ENCODE measurements around the gene RBM10. TPM values are rescaled to one million over a fixed set of nuclear protein-coding genes. Genes with fewer than 3 reads are reported as not detected.

The RBM10 gene
- total RNA-seq, 1 donor from 2014 or later = 35.9 TPM

GRCh38 chrX:47214435-47215077 is 69.5 kb downstream of the RBM10 start:
- peaks cover 20% of the 10 kb centered on the region for H3K36me3 ChIP-seq (ENCODE audit: insufficient read depth, low read length)

GRCh38 chrX:47215291-47215900 is 70.4 kb downstream of the RBM10 start:
- H4K20me1 ChIP-seq (ENCODE audit: insufficient read depth, low read length) = peaks cover 52% of the 10 kb centered on the region
- H3K9me3 Mint-ChIP-seq (ENCODE audit: unreplicated experiment) = peaks cover 3% of the 10 kb centered on the region
- no peak overlapping the region for H3K4me2 ChIP-seq (ENCODE audit: low read length)
- H3K36me3 ChIP-seq (ENCODE audit: insufficient read depth, low read length) = peaks cover 17% of the 10 kb centered on the region
- no peak overlapping the region for H3K4me3 ChIP-seq (ENCODE audit: insufficient read depth, low read depth, low read length)
- H2AFZ ChIP-seq (ENCODE audit: low read depth, low read length) = no peak overlapping the region
- no peaks in the 10 kb centered on the region for H3K9me3 ChIP-seq (ENCODE audit: insufficient read depth, low read depth, low read length)
- FAIRE-seq (no peak), DNase-seq (ENCODE audit: low read depth) (no peak)
- H3K36me3 Mint-ChIP-seq (ENCODE audit: low read depth, unreplicated experiment) = peaks cover 17% of the 10 kb centered on the region
- no peaks in the 10 kb centered on the region for H3K27me3 ChIP-seq (ENCODE audit: insufficient read depth, low read length)
- no peak overlapping the region for H3K9ac ChIP-seq (ENCODE audit: low read length)
- H3K27ac ChIP-seq (ENCODE audit: low read depth, low read length) = no peak overlapping the region
- H3K79me2 ChIP-seq (ENCODE audit: insufficient read depth, low read length) = peaks cover 22% of the 10 kb centered on the region
- no peak for TF ChIP-seq CTCF (IDR thresholded peaks at IDR 0.05; ENCODE audit: insufficient read depth, low read depth, low read length)
- H3K4me3 Mint-ChIP-seq (ENCODE audit: unreplicated experiment) = no peak overlapping the region
- H3K4me1 Mint-ChIP-seq (ENCODE audit: low read depth, unreplicated experiment) = peaks cover 22% of the 10 kb centered on the region
- peaks cover 20% of the 10 kb centered on the region for H3K4me1 ChIP-seq (ENCODE audit: insufficient read depth, low read length)
- H3K27me3 Mint-ChIP-seq (ENCODE audit: low read depth, unreplicated experiment) = no peaks in the 10 kb centered on the region
- no peak overlapping the region for H3K27ac Mint-ChIP-seq (ENCODE audit: unreplicated experiment)

More at GRCh38 chrX:47214435-47215077, 69.5 kb downstream of the RBM10 start:
- Histone ChIP-seq H3K9ac (ENCODE audit: low read length) (no peak overlapping the region), H3K27ac (ENCODE audit: low read depth, low read length) (no peak overlapping the region), H4K20me1 (ENCODE audit: insufficient read depth, low read length) (peaks cover 44% of the 10 kb centered on the region), H3K79me2 (ENCODE audit: insufficient read depth, low read length) (peaks cover 14% of the 10 kb centered on the region), H3K4me3 (ENCODE audit: insufficient read depth, low read depth, low read length) (no peak overlapping the region), H3K4me1 (ENCODE audit: insufficient read depth, low read length) (peaks cover 12% of the 10 kb centered on the region), H3K4me2 (ENCODE audit: low read length) (no peak overlapping the region), H2AFZ (ENCODE audit: low read depth, low read length) (no peak overlapping the region), H3K27me3 (ENCODE audit: insufficient read depth, low read length) (no peaks in the 10 kb centered on the region), H3K9me3 (ENCODE audit: insufficient read depth, low read depth, low read length) (no peaks in the 10 kb centered on the region)
- FAIRE-seq = no peak
- no peak for TF ChIP-seq EZH2 (IDR thresholded peaks at IDR 0.05; ENCODE audit: insufficient read depth, low read length)
- no peak for TF ChIP-seq CTCF (IDR thresholded peaks at IDR 0.05; ENCODE audit: insufficient read depth, low read depth, low read length)
- no peaks in the 10 kb centered on the region for H3K27me3 Mint-ChIP-seq (ENCODE audit: low read depth, unreplicated experiment)
- no peak overlapping the region for H3K27ac Mint-ChIP-seq (ENCODE audit: unreplicated experiment)
- peaks cover 12% of the 10 kb centered on the region for H3K36me3 Mint-ChIP-seq (ENCODE audit: low read depth, unreplicated experiment)
- DNase-seq (ENCODE audit: low read depth) = no peak
- H3K9me3 Mint-ChIP-seq (ENCODE audit: unreplicated experiment) = no peaks in the 10 kb centered on the region
- no peak overlapping the region for H3K4me3 Mint-ChIP-seq (ENCODE audit: unreplicated experiment)
- peaks cover 14% of the 10 kb centered on the region for H3K4me1 Mint-ChIP-seq (ENCODE audit: low read depth, unreplicated experiment)

GRCh38 chrX:47216393-47216925 is 71.4 kb downstream of the RBM10 start:
- H3K27me3 Mint-ChIP-seq (ENCODE audit: low read depth, unreplicated experiment) = no peaks in the 10 kb centered on the region
- Histone ChIP-seq H4K20me1 (ENCODE audit: insufficient read depth, low read length) (peaks cover 59% of the 10 kb centered on the region), H3K79me2 (ENCODE audit: insufficient read depth, low read length) (peaks cover 33% of the 10 kb centered on the region), H3K36me3 (ENCODE audit: insufficient read depth, low read length) (peaks cover 13% of the 10 kb centered on the region), H3K4me2 (ENCODE audit: low read length) (peak overlapping the region; percentile 81), H3K9ac (ENCODE audit: low read length) (peak overlapping the region; percentile 79), H3K27ac (ENCODE audit: low read depth, low read length) (peak overlapping the region; percentile 89), H3K9me3 (ENCODE audit: insufficient read depth, low read depth, low read length) (no peaks in the 10 kb centered on the region), H2AFZ (ENCODE audit: low read depth, low read length) (no peak overlapping the region), H3K4me3 (ENCODE audit: insufficient read depth, low read depth, low read length) (no peak overlapping the region), H3K4me1 (ENCODE audit: insufficient read depth, low read length) (peaks cover 22% of the 10 kb centered on the region), H3K27me3 (ENCODE audit: insufficient read depth, low read length) (no peaks in the 10 kb centered on the region)
- H3K27ac Mint-ChIP-seq (ENCODE audit: unreplicated experiment) = peak overlapping the region; percentile 74
- H3K36me3 Mint-ChIP-seq (ENCODE audit: low read depth, unreplicated experiment) = peaks cover 16% of the 10 kb centered on the region
- no peak for DNase-seq (ENCODE audit: low read depth)
- TF ChIP-seq CTCF (IDR thresholded peaks at IDR 0.05; ENCODE audit: insufficient read depth, low read depth, low read length) (no peak), EZH2 (IDR thresholded peaks at IDR 0.05; ENCODE audit: insufficient read depth, low read length) (no peak)
- H3K4me3 Mint-ChIP-seq (ENCODE audit: unreplicated experiment) = peak overlapping the region; percentile 90
- H3K9me3 Mint-ChIP-seq (ENCODE audit: unreplicated experiment) = peaks cover 3% of the 10 kb centered on the region
- FAIRE-seq = no peak
- H3K4me1 Mint-ChIP-seq (ENCODE audit: low read depth, unreplicated experiment) = peaks cover 29% of the 10 kb centered on the region

Data from astrocyte (in vitro differentiated cells and primary cell).